Articular chondrocyte of knee joint (primary cell): Measurements from ENCODE around the gene EHMT2. TPM values are rescaled to one million over a fixed set of nuclear protein-coding genes. Genes with fewer than 3 reads are reported as not detected.

Source experiments
- small RNA-seq: library from RNA; depleted of rRNA; stranded (forward); fragments of <200 nt; gene quantifications from one replicate; pipeline ENCODE3, GENCODE V24; 2012
- total RNA-seq: library from RNA; depleted of rRNA; stranded (reverse); fragments of >200 nt; gene quantifications from 2 replicates; pipeline ENCODE4 v1.2.3, GENCODE V29; 2012

EHMT2 gene
- total RNA-seq, result 41.4 and 51.4 TPM in 2 replicates

GRCh38 chr6:31897612-31898382 lies at the start of gene EHMT2:
TSS of gene EHMT2 (minus strand) at chr6:31897698. CDS start at chr6:31897677, 21 bp downstream.

GRCh38 chr6:31945507-31946369 lies 48.2 kb upstream of the EHMT2 start, which contains the start of gene CFB:
TSS of gene CFB (plus strand) at chr6:31946095. CDS start at chr6:31946222, 127 bp downstream.

GRCh38 chr6:31927242-31927862 lies 29.9 kb upstream of the EHMT2 start, which contains the start of gene C2:
TSS of gene C2 (plus strand) at chr6:31927717. CDS start at chr6:31927753, 36 bp downstream.

GRCh38 chr6:31901953-31902643 lies 4.6 kb upstream of the EHMT2 start, which contains the start of gene ZBTB12:
TSS of gene ZBTB12 (minus strand) at chr6:31902086. CDS start at chr6:31901305, 781 bp downstream.

GRCh38 chr6:31878726-31879125 lies 18.8 kb downstream of the EHMT2 start, which contains the start of gene SLC44A4:
TSS of gene SLC44A4 (minus strand) at chr6:31878997. CDS start at chr6:31878980, 17 bp downstream.

GRCh38 chr6:31862344-31863235 lies 34.9 kb downstream of the EHMT2 start, which contains the start of gene NEU1:
TSS of gene NEU1 (minus strand) at chr6:31862821. CDS start at chr6:31862776, 45 bp downstream.

Small RNA genes lying within 50 kb of the gene (small RNA-seq; reads per million reads assigned to genes)
- gene AL645922.1 (not detected), gene SNORD48 (27.8 reads per million, percentile 96 among the genes with 10 or more reads in this experiment), gene SNORD52 (not detected)

Other genes starting within 250 kb of the EHMT2 start
- gene BAG6, start 245.0 kb downstream of the EHMT2 start, total RNA-seq, result 127 and 138 TPM in 2 replicates
- gene APOM, start 241.8 kb downstream of the EHMT2 start, total RNA-seq, result 2.0 and 2.2 TPM in 2 replicates
- 15.2 and 19.5 TPM in 2 replicates for gene C6orf47, start 236.9 kb downstream of the EHMT2 start, total RNA-seq
- 17.0 and 17.1 TPM in 2 replicates for gene GPANK1, start 232.7 kb downstream of the EHMT2 start, total RNA-seq
- gene CSNK2B, start 231.6 kb downstream of the EHMT2 start, total RNA-seq, result 118 and 149 TPM in 2 replicates
- 4.2 and 4.8 TPM in 2 replicates for gene LY6G5B, start 227.7 kb downstream of the EHMT2 start, total RNA-seq
- gene LY6G5C, start 216.6 kb downstream of the EHMT2 start, total RNA-seq, result 0.26 and 0.65 TPM in 2 replicates
- 29.9 and 35.3 TPM in 2 replicates for gene ABHD16A, start 194.4 kb downstream of the EHMT2 start, total RNA-seq
- gene LY6G6F, start 190.8 kb downstream of the EHMT2 start, total RNA-seq, result not detected in 2 replicates
- not detected in 2 replicates for gene LY6G6D, start 182.3 kb downstream of the EHMT2 start, total RNA-seq
- not detected in 2 replicates for gene LY6G6C, start 176.0 kb downstream of the EHMT2 start, total RNA-seq
- not detected in 2 replicates for gene MPIG6B, start 174.3 kb downstream of the EHMT2 start, total RNA-seq
- 76.2 and 84.3 TPM in 2 replicates for gene DDAH2, start 168.4 kb downstream of the EHMT2 start, total RNA-seq
- gene CLIC1, start 161.2 kb downstream of the EHMT2 start, total RNA-seq, result 597 and 600 TPM in 2 replicates
- 10.7 and 12.3 TPM in 2 replicates for gene MSH5, start 157.7 kb downstream of the EHMT2 start, total RNA-seq
- 0.54 and 1.4 TPM in 2 replicates for gene SAPCD1, start 135.0 kb downstream of the EHMT2 start, total RNA-seq
- 1.0 and 1.9 TPM in 2 replicates for gene VWA7, start 120.4 kb downstream of the EHMT2 start, total RNA-seq
- gene VARS1, start 101.9 kb downstream of the EHMT2 start, total RNA-seq, result 38.3 and 45.2 TPM in 2 replicates
- 28.3 and 32.4 TPM in 2 replicates for gene LSM2, start 90.7 kb downstream of the EHMT2 start, total RNA-seq
- 1.0 and 1.4 TPM in 2 replicates for gene HSPA1L, start 82.4 kb downstream of the EHMT2 start, total RNA-seq
- 91.1 and 137 TPM in 2 replicates for gene HSPA1A, start 82.2 kb downstream of the EHMT2 start, total RNA-seq
- gene HSPA1B, start 70.0 kb downstream of the EHMT2 start, total RNA-seq, result 123 and 152 TPM in 2 replicates
- gene NEU1, start 34.9 kb downstream of the EHMT2 start, total RNA-seq, result 48.6 and 57.6 TPM in 2 replicates
- 0.22 TPM in 1 of 2 replicates, not detected in the other for gene SLC44A4, start 18.7 kb downstream of the EHMT2 start, total RNA-seq
- 1.3 and 1.9 TPM in 2 replicates for gene ZBTB12, start 4.4 kb upstream of the EHMT2 start, total RNA-seq
- 19.1 and 22.0 TPM in 2 replicates for gene C2, start 30.0 kb upstream of the EHMT2 start, total RNA-seq
- gene CFB, start 48.4 kb upstream of the EHMT2 start, total RNA-seq, result 26.9 and 34.6 TPM in 2 replicates
- gene NELFE, start 61.3 kb upstream of the EHMT2 start, total RNA-seq, result 97.0 and 105 TPM in 2 replicates
- 35.3 and 40.4 TPM in 2 replicates for gene SKIC2, start 61.5 kb upstream of the EHMT2 start, total RNA-seq
- 11.6 and 13.0 TPM in 2 replicates for gene DXO, start 74.4 kb upstream of the EHMT2 start, total RNA-seq
- 4.0 and 8.2 TPM in 2 replicates for gene C4A, start 84.4 kb upstream of the EHMT2 start, total RNA-seq
- gene C4B, start 117.1 kb upstream of the EHMT2 start, total RNA-seq, result 2.4 and 3.4 TPM in 2 replicates
- gene CYP21A2, start 140.7 kb upstream of the EHMT2 start, total RNA-seq, result 0.13 TPM in 1 of 2 replicates, not detected in the other
- 23.9 and 41.1 TPM in 2 replicates for gene TNXB, start 211.6 kb upstream of the EHMT2 start, total RNA-seq
- gene ATF6B, start 230.5 kb upstream of the EHMT2 start, total RNA-seq, result 21.6 and 33.5 TPM in 2 replicates
- gene FKBPL, start 232.6 kb upstream of the EHMT2 start, total RNA-seq, result 4.6 and 8.8 TPM in 2 replicates